ENCODE data around the gene KCNA4.
"Not testable (repeated sequence)": the region's sequence is repeated elsewhere in the genome, so short reads cannot be mapped to it uniquely, and the experiment has no call there.

Gene KCNA4

GRCh38 chr11:30000986-30001750 is 15.7 kb downstream of the KCNA4 start:
- no peaks in the 10 kb centered on the region for H3K27me3 ChIP-seq
- no peaks in the 10 kb centered on the region for H3K9me3 ChIP-seq
- no peak overlapping the region for H3K27ac ChIP-seq
- no peak for TF ChIP-seq Cebpa-rat (IDR thresholded peaks at IDR 0.05)
- no peaks in the 10 kb centered on the region for H4K20me1 ChIP-seq
- H3K36me3 ChIP-seq, result no peaks in the 10 kb centered on the region
- peak overlapping the region; percentile 47 for H3K4me2 ChIP-seq
- peaks cover 11% of the 10 kb centered on the region for H3K4me1 ChIP-seq
- H3K4me3 ChIP-seq, result no peak overlapping the region
- no peak overlapping the region for H3K9ac ChIP-seq

- Histone ChIP-seq H3K27me3 (no peaks in the 10 kb centered on the region), H3K4me1 (peaks cover 12% of the 10 kb centered on the region), H3K9ac (no peak overlapping the region), H3K9me3 (peaks cover 6% of the 10 kb centered on the region; the same call in 1 of the 2 replicates), H3K36me3 (no peaks in the 10 kb centered on the region), H3K4me2 (peak overlapping the region; percentile 33), H3K27ac (no peak overlapping the region), H4K20me1 (no peaks in the 10 kb centered on the region), H3K4me3 (no peak overlapping the region)
- TF ChIP-seq Cebpa-rat (IDR thresholded peaks at IDR 0.05), result no peak
These were observed 20.8 kb downstream of the KCNA4 start for GRCh38 chr11:29996016-29996415.

- Histone ChIP-seq H3K36me3 (no peaks in the 10 kb centered on the region), H3K9ac (no peak overlapping the region), H3K27ac (no peak overlapping the region), H3K9me3 (peaks cover 6% of the 10 kb centered on the region; the same call in 1 of the 2 replicates), H3K4me2 (no peak overlapping the region), H3K4me1 (peaks cover 17% of the 10 kb centered on the region), H3K27me3 (no peaks in the 10 kb centered on the region), H4K20me1 (no peaks in the 10 kb centered on the region), H3K4me3 (no peak overlapping the region)
- TF ChIP-seq Cebpa-rat (IDR thresholded peaks at IDR 0.05), result no peak
These were observed 27.5 kb downstream of the KCNA4 start for GRCh38 chr11:29989174-29989970.

GRCh38 chr11:29985248-29985647 is 31.6 kb downstream of the KCNA4 start:
- Histone ChIP-seq H3K4me2 (peak overlapping the region; percentile 34), H3K27ac (no peak overlapping the region), H3K4me1 (peaks cover 27% of the 10 kb centered on the region), H3K9ac (no peak overlapping the region), H4K20me1 (no peaks in the 10 kb centered on the region), H3K27me3 (no peaks in the 10 kb centered on the region), H3K4me3 (no peak overlapping the region), H3K9me3 (no peaks in the 10 kb centered on the region), H3K36me3 (no peaks in the 10 kb centered on the region)
- TF ChIP-seq Cebpa-rat (IDR thresholded peaks at IDR 0.05), result no peak

- Histone ChIP-seq H3K4me2 (peak overlapping the region; percentile 34; the same call in 1 of the 2 replicates), H4K20me1 (no peaks in the 10 kb centered on the region), H3K9ac (no peak overlapping the region), H3K4me1 (peaks cover 27% of the 10 kb centered on the region), H3K27ac (no peak overlapping the region), H3K27me3 (no peaks in the 10 kb centered on the region), H3K9me3 (no peaks in the 10 kb centered on the region), H3K36me3 (no peaks in the 10 kb centered on the region), H3K4me3 (no peak overlapping the region)
- no peak for TF ChIP-seq Cebpa-rat (IDR thresholded peaks at IDR 0.05)
These were observed 32.3 kb downstream of the KCNA4 start for GRCh38 chr11:29984544-29984943.

GRCh38 chr11:29978549-29978948 is 38.3 kb downstream of the KCNA4 start:
- Histone ChIP-seq H3K4me2 (no peak overlapping the region), H3K27me3 (no peaks in the 10 kb centered on the region), H3K4me3 (no peak overlapping the region), H3K4me1 (peaks cover 4% of the 10 kb centered on the region; the same call in 1 of the 2 replicates), H3K36me3 (no peaks in the 10 kb centered on the region), H3K27ac (no peak overlapping the region), H4K20me1 (no peaks in the 10 kb centered on the region), H3K9me3 (no peaks in the 10 kb centered on the region), H3K9ac (no peak overlapping the region)
- TF ChIP-seq Cebpa-rat (IDR thresholded peaks at IDR 0.05), result no peak

GRCh38 chr11:29975580-29975979 is 41.2 kb downstream of the KCNA4 start:
- H3K4me2 ChIP-seq, H3K27ac ChIP-seq, H3K4me1 ChIP-seq, H3K36me3 ChIP-seq, H3K9me3 ChIP-seq, H3K4me3 ChIP-seq, H3K9ac ChIP-seq, H4K20me1 ChIP-seq, H3K27me3 ChIP-seq: not testable (repeated sequence)

GRCh38 chr11:29963796-29964195 is 53.0 kb downstream of the KCNA4 start:
- Histone ChIP-seq H3K4me3 (no peak overlapping the region), H3K36me3 (no peaks in the 10 kb centered on the region), H3K27ac (no peak overlapping the region), H3K4me1 (no peaks in the 10 kb centered on the region), H4K20me1 (no peaks in the 10 kb centered on the region), H3K4me2 (no peak overlapping the region), H3K27me3 (no peaks in the 10 kb centered on the region), H3K9ac (no peak overlapping the region), H3K9me3 (no peaks in the 10 kb centered on the region)
- no peak for TF ChIP-seq Cebpa-rat (IDR thresholded peaks at IDR 0.05)

GRCh38 chr11:29963036-29963435 is 53.8 kb downstream of the KCNA4 start:
- no peak overlapping the region for H3K4me2 ChIP-seq
- H3K4me3 ChIP-seq, result no peak overlapping the region
- H3K9ac ChIP-seq, result no peak overlapping the region
- TF ChIP-seq Cebpa-rat (IDR thresholded peaks at IDR 0.05), result no peak
- no peaks in the 10 kb centered on the region for H3K27me3 ChIP-seq
- no peaks in the 10 kb centered on the region for H3K36me3 ChIP-seq
- H4K20me1 ChIP-seq, result no peaks in the 10 kb centered on the region
- H3K4me1 ChIP-seq, result no peaks in the 10 kb centered on the region
- H3K9me3 ChIP-seq, result no peaks in the 10 kb centered on the region
- H3K27ac ChIP-seq, result no peak overlapping the region

- no peaks in the 10 kb centered on the region for H3K27me3 ChIP-seq
- no peaks in the 10 kb centered on the region for H3K4me1 ChIP-seq
- H3K9me3 ChIP-seq, result no peaks in the 10 kb centered on the region
- H4K20me1 ChIP-seq, result no peaks in the 10 kb centered on the region
- no peaks in the 10 kb centered on the region for H3K36me3 ChIP-seq
- no peak overlapping the region for H3K27ac ChIP-seq
- no peak overlapping the region for H3K9ac ChIP-seq
- TF ChIP-seq Cebpa-rat (IDR thresholded peaks at IDR 0.05), result no peak
- no peak overlapping the region for H3K4me2 ChIP-seq
- H3K4me3 ChIP-seq, result no peak overlapping the region
These were observed 54.6 kb downstream of the KCNA4 start for GRCh38 chr11:29962243-29962642.
